HG03039 (cell line): ENCODE data around the gene SPEM2.

ENCODE experiments used
- ATAC-seq: cut with Tn5 transposase; IDR thresholded peaks from one replicate; pipeline ENCODE4 v1.9.1; 2021; ENCODE audit warnings: mild to moderate bottlenecking, moderate library complexity; ENCODE audit not compliant: unreplicated experiment

Gene SPEM2

DNA sequence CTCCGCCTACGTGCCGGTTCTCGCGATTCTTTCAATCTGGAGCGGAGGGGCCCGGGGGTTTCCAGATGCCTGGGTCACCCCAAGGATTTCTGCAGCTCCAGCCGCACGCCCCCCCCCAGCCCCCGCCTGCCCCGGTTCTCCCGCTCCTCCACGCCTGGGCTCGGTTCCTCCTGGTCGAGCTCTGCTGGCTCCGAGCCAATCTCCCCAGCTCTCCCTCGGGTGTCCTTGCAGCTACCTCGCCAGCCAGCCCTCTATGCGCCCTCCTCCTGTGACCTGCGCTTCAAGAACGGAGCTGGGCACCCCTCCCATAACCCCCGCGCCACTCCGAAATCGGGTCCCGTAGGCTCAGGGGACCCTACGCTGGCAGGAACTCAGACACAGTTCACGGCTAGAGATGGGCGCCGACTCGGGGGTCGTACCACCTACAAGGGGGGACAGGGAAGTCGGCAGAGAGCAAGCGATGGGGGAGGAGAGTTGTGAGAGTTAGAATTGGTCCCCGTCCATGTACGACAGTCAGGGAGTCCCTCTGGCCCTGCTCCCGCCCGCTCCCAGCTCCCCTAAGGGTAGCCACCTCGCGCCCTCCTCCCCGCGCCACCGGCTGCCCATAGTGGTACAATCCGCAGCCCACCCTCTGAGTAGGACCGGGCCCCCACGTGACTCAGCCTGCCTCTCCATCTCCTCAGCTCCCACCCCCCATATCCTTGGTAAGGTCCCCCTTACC, 14.9 kb downstream of the SPEM2 start:
- ATAC-seq = no peak

DNA sequence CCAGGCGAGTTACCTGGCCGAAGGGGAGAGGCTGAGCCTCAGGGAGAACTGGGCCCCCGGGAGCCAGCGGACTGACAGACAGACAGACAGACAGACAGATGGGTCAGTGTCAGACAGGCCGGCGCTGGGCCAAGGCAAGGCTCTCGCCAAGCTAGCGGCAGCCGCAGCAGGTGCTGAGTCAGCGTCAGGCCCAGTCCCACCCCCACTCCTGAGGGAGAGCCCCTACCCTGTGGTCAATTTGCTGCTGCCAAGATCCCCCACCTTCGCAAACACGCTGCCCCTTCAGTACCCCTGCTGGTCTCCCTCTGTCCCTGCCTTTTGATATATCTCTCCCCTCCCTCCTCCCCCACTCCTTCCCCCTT, 15.4 kb downstream of the SPEM2 start:
- ATAC-seq = no peak

DNA sequence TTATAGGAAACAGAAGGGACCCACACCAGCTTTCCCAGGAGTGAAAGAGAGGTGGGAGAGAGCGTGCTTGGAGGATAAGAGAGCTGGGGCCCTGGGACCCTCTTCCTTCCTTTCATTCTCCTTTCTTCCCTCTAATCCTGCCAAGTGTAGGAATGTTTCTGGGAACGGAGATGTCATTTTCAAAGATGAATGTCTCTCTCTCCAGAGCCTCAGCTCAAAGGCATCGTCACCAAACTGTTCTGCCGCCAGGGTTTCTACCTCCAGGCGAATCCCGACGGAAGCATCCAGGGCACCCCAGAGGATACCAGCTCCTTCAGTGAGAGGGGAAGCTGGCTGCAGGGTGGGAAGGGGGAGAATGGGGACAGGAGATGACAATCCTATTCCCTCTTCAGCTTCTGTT, 15.8 kb downstream of the SPEM2 start:
- no peak for ATAC-seq

DNA sequence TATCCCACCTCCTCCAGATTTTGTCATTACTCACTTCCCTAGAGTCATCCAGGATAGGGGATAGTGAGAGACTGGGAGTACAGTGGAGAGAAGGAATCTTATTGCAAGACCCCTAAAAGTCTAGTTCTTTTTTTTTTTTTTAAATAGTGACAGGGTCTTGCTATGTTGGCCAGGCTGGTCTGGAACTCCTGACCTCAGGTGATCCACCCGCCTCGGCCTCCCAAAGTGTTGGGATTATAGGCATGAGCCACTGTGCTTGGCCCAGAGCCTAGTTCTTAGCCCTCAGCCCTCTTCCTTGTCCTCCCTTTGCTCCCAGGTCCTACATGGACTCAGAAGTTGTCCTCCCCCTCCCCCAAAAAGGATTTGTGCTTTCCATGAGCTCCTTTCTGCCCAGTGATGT, 16.7 kb downstream of the SPEM2 start:
- no peak for ATAC-seq

DNA sequence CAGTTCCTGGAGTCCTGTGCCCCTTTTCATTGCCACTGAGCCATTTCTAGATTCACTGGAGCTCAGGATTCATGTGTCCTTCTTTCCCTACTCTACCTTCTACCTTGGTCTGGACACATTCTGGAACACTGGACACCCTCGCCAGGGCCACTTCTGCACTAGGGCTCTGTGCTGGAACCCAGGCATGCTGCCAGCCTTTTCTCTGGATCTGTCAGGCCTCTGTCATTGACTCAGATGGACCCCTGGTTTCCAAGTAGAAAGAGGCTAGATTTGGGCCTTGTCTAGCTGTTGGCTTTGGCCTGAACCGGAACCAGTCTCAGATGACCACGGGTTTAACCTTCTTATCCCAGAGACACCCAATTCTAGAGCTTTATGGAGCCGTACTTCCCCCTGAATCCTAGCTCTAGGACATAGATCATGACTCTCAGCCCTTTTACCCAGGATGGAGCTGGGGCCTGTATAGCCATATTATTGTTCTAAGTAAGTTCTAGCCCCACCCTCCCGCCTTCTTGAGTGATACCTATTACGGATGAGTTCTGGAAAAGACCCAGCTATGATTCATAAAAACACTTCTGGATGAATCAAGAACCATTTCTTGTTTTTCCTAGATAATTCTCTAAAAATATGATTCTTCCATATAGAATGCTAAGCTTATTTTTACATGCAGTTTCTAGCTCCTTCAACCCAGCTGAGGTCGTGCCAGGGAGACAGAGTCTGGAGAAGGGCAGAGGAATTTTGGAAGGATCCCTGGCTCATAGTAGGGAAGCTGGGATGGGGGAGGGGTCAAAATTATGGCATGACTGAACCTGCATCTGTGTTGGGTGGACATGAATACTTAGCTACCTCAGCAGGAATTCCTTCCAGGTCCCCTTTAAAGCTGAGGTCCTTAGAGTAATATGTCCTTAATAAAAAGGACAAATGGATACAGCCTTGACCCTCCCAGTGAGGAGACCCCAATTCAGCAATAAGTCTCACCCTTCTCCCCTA, 18.4 kb downstream of the SPEM2 start:
- ATAC-seq = no peak

DNA sequence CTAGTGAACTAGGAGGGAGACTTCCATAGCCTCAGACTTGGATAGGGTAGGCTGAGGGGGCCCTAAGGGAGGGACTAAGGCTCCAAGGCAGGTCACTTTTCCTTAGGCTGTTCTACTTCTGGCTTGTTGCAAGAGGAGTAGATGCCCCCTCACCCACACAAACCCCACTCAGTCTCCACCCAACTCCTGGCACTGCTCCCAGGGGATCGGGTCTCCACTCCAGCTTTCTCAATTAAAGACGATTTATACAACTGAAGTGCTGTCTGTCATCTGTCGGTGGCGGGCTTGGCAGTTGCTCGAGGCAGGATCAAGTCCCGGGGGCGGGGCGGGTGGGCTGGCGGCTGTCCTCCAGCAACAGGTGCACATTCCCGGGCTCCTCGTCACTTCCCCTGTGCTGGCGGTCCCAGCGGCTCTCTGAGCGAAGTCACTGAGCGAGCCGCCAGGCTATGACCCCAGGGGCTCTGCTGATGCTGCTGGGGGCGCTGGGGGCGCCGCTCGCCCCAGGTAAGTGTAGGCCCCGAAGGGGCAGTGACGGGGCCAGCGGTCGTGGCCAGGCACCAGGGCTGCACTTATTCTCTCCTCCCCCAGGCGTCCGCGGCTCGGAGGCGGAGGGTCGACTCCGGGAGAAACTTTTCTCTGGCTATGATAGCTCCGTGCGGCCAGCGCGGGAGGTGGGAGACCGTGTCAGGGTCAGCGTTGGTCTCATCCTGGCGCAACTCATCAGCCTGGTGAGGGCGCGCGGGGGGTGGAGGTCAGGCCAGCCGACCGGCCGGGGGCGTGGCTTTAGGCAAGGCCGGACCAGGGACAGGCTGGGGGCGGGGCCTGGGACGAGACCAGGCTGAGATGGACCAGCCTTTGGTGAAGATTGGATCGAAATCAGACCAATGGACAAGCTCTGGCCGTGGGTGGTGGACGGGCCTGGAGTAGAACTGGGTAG, 19.5 kb downstream of the SPEM2 start, which contains the start of gene CHRNB1:
TSS of gene CHRNB1 (plus strand) at position 380 of the 937 bp plus-strand sequence. CDS start at position 447, 67 bp downstream.
- ATAC-seq = no peak

DNA sequence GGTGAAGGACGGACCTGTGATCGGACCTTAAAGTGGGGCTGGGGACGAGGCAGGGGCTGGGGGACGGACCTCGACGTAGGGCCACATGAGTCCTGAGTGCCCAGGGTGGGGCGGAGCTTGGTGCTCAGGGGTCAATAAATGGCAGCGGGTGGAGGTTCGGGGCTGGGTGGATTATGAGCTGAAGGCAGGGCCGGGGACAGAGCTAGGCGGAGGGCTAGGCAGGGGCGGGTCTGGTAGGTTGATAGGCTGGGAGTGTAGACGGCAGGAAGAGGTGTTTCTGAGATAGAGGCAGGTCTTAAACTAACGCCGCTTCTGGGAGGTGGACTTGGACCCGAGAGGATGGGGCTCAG, 20.2 kb downstream of the SPEM2 start:
- no peak for ATAC-seq

DNA sequence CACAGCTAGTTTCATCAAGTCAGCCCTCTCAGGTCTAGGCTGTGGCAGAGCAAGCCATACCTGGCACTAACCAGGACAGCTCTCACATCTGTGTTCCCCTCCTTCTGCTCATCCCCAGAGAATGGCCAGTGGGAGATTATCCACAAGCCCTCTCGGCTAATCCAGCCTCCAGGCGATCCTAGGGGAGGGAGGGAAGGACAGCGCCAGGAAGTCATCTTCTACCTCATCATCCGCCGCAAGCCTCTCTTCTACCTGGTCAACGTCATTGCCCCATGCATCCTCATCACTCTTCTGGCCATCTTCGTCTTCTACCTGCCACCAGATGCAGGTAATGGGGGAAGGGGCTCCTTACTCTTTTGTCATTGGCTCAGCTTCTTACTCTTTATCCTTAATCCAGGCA, 23.0 kb downstream of the SPEM2 start:
- no peak for ATAC-seq

DNA sequence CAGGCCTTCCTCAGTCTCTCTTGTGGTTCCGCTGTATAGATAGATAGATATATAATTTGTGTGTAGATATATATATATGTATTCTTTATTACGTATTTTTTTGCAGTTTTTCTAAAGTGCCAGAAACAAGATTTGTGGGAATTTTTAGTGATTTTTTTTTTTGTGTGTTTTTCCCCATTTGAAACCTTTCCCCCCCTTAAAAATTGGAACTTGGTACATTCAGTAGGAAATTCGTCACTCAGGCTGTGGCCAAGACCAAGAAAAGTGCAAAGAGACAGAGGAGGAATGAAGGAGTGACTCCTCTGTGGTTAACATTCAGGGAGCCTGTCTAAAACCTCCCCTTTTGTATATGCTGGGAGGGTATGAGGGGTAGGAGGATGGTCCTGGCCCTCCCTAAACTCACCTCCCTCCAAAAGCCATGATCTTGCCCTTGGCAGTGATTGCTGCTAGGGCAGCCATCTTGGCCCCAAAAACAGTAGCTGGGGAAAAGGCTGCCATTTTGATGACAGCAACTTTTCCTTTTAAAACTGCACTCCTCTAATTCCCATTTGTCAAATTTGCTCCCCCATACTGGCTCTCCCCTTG, 34.6 kb downstream of the SPEM2 start:
- ATAC-seq = no peak

DNA sequence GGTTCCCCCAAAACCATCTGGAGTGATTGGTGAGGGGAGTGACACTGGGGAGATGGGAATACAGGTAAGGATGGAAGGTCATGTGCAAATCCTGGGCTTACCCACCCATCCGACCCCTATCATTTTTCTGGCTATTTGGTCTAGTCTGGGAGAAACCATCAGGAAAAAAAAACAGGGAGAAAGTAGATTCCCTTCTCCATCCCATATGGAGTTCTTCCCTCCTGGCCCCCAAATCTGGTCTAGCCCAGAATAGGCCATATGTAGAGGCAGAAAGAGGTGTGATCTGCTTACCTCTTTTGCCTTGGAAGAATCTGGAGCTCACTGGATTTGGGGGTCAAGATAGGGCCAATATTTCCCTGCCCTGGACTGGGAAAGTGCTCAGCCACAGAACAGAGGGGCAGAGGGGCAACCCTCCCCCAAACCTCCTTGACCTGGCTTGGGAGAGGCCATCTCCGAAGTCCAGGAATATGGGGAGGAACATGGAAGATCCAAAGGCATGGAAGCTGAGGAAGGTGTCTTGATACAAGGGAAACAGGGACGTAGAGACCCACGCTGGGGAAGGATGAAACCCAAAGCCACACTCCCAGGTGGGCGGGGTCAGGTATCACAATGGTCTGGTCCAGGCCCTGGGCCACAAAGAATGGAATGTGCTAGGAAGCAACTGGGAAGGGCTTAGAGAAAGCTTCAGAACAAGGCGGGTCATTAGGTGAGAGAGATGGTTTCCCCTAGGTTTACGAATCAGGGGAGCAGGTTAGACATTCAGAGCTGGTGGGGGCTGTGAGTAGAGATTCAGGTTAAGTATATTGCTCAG, 35.6 kb downstream of the SPEM2 start:
- no peak for ATAC-seq

DNA sequence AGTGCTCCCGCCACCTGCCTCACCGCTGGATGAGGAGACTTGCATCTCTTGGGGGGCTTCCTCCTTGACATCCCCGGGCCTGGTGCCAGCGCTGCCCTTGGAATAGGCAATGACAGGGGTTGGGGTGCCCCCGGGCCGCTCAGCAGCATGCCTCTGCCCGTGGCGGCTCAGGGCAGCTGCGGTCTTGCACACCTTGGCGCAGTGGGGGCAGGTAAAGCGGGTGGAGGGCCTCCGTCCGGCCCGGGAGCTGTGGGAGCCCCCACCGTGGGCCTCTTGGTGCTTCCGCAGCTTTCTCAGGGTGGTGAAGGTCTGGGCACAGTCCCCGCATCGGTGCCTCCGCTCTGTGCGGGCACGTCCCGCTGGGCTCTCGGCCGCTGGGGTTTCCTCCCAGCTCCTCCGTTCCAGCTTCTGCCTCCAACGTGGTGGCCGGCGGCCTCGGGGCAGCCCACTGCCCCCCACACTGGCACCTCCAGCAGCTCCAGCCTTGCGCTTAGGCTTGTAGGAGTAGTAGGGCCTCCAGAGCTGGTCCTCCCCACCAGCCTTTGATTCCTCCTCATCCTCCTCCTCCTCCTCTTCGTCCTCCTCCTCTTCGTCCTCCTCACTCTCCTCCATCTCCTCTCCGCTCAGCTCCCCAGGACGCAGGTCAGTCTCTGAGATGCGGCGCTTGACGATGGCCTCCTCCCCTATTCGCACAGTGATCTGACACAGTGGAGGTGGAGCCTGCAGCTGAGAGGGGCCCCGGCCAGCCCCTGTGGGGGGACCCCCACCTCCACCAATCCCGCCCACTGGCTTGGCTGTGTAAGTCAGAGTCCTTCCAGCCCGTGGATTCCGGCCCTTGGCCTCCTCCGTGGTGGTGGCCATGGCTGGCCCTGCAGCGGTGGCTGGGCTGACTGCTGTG, 37.3 kb downstream of the SPEM2 start:
- ATAC-seq = no peak

DNA sequence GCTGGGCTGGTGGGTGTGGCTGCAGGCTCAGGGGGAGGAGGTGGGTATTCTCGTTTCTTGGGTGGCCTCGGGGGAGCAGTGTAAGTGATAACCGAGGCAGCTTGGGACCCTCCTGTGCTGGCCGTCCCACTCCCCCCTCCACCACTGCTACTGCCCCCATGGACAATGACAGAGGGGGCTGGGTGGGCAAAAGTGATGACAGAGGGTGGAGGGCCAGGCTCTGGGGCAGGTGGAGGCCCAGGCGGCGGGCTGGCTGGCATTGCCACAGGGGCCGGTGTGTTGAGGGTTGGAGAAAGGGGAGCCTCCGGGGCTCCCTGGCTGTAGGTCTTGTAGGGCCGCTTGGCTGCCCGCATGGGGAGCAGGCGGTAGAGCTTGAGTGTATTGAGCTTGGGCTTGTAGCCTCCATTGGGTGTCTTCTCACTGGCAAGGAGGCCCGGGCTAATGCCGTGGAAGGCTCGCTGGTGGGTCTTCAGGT, 38.0 kb downstream of the SPEM2 start:
- ATAC-seq = no peak

DNA sequence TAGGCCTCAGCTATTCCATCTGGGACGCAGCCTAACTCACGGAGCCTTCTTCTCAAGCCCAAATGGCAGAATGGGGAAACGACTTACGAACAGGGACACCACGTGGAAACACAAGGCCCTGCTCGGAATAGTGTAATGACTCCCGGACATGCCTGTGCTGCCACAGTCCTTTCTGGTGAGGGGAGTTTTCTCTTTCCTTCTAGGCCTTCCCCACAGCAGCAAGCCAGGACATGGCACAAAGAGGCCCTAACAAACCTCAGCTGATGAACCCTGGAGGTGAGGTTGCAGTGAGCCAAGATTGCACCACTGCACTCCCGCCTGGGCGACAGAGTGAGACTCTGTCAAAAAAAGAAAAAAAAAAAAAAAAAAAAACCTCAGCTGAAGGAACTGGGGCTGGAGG, 38.7 kb downstream of the SPEM2 start:
- no peak for ATAC-seq

DNA sequence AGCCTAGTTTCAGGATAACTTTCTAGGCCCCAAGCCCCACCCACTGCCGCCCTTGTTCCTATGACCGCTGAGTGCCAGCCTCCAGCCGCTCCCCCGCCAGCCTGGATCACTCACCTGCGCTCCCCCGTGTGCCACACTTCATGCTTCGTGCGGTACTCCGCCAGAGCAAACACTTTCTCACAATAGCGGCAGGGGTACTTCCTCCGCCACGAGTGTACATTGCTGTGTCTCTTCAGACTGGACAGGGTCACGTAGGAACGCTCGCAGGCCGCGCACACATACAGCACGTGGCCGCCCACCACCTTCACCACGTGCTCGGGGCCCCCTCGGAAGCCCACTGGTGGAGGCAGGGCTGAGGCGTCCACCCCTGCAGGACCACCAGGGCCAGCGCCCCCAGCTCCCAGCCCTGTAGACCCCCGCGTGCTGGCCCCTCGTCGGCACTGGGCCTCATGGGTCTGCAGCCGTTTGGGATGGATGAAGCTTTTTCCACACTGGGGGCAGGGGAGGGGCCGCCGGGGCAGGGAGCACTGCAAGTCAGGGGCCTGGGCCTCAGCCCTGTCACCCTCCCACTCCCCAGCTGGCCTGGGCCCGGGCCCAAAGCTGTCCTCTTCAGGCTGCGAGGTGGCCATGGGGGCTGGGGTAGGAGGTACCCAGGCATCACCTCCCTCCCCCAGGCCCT, 40.3 kb downstream of the SPEM2 start:
- no peak for ATAC-seq

DNA sequence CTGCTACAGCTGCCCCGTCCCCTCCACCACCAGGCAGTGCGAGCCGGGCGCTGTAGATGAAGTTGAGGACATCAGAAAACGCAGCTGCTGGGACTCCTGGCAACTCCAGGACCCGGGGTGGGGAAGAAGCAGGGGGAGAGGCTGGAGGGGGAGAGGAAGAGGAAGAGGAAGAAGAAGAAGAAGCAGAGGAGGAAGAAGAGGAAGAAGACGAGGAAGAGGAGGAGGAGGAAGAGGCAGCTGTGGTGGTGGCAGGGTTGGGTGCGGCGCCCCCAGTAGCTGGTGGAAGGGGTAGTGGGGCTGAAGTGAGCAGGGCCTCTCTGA, 40.9 kb downstream of the SPEM2 start:
- no peak for ATAC-seq

DNA sequence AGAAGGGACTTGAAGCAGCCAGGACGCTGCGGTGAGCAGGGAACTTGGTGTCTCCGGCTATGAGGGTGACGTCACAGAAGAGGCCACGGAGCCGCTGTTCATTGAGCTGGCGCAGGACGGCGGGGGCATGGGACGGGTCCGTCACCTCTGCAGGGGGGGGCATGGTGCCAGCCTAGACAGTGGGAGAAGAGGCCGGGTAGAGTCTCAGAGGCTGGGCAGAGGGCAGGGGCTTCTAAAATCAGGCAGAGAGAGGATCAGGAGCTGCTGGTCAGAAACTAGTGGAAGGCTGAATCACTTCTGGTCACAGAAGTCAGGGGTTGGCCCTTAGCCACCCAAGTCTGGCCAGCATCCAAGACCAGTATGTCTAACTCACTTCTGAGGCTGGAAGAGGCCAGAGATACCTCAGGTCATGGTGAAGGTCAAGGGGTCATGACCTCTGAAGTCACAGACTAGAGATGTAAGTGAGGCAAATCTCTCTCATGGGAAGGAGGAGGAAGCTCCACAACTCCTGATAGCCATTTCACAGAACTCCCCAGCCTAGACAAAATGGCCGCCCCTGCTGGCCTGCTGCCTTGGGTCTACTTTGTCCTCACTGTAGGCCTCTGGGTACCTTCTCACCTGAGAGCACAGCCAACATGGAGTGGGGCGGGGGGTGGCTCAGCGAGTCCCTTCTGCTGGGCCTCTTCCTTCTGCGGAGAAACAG, 41.4 kb downstream of the SPEM2 start:
- no peak for ATAC-seq

DNA sequence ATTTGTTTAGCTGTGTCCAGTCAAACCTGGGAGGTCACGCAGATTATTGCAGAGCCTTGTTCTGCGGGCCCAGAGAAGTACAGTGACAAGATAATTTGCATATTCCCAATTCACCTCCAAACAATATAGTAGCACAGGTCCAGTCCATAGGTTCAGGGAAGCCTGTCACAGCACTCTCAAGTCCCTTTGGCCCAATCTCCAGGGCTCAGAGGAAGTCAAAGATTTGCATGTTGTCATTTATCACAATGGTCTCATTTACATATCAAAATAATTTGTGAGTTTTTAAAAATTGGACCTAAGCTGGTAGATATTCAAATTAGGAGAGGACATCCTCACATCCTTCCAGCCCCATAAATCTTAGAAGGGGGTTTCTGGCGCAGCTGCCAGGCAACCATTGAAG, 42.1 kb downstream of the SPEM2 start:
- no peak for ATAC-seq

DNA sequence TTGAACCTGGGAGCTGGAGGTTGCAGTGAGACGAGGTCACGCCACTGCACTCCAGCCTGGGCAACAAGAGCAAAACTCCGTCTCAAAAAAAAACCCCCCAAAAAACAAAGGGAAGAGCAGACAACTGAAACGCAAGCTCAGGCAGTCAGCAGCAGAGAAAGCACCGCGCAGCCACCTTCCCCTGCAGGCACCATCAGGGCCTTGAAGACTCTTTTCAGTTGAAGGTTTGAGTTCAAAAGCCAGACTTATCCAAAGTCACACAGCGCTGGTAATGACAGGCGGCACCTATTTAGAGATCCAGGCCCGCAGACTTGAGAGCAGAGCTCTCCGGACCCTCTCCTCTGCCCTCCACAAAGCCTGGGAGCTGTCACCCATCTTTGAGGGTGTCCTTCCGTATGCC, 42.9 kb downstream of the SPEM2 start:
- ATAC-seq = no peak
